Erythroblast (primary cell): Measurements from ENCODE around the gene ATXN7.

ENCODE experiments used
- GATA1 ChIP-seq: IDR thresholded peaks from 2 replicates; pipeline ENCODE4 v1.6.1; 2011; ENCODE audit warnings: low read depth, mild to moderate bottlenecking, control low read depth, low read length, moderate library complexity
- POLR2A ChIP-seq: IDR thresholded peaks from 2 replicates; pipeline ENCODE4 v1.6.1; 2011; ENCODE audit warnings: mild to moderate bottlenecking, low read length

- TF ChIP-seq POLR2A, result no peak
- TF ChIP-seq GATA1, result no peak
Observed at GRCh38 chr3:63912768-63913588, 49.3 kb downstream of the ATXN7 start.
